GM13977 (cell line): ENCODE measurements around the gene NDUFA3.
A peak's percentile ranks its signal among the peaks of the same experiment; 100 is the strongest.

Experiments used
- DNase-seq: peaks from one replicate; pipeline ENCODE4 v3.0.0; 2012; ENCODE audit warnings: low spot score
- in situ Hi-C: fragments of 300-500 bp; cut with MboI; formaldehyde crosslinking; loops from one replicate; pipeline ENCODE4 v1.12.0; 2022; ENCODE audit warnings: low sequenced_read_pairs, low pct_unique_long_range_greater_than_20kb, mixed read lengths, inconsistent platforms; ENCODE audit not compliant: unreplicated experiment
- TF ChIP-seq, protein P1 (sequence below): IDR thresholded peaks from 2 replicates; pipeline ENCODE4 v1.5.1; 2012; ENCODE audit warnings: mild to moderate bottlenecking, control low read depth; ENCODE audit not compliant: insufficient read depth; ENCODE audit errors: extremely low read depth, missing control alignments

The NDUFA3 gene

DNA sequence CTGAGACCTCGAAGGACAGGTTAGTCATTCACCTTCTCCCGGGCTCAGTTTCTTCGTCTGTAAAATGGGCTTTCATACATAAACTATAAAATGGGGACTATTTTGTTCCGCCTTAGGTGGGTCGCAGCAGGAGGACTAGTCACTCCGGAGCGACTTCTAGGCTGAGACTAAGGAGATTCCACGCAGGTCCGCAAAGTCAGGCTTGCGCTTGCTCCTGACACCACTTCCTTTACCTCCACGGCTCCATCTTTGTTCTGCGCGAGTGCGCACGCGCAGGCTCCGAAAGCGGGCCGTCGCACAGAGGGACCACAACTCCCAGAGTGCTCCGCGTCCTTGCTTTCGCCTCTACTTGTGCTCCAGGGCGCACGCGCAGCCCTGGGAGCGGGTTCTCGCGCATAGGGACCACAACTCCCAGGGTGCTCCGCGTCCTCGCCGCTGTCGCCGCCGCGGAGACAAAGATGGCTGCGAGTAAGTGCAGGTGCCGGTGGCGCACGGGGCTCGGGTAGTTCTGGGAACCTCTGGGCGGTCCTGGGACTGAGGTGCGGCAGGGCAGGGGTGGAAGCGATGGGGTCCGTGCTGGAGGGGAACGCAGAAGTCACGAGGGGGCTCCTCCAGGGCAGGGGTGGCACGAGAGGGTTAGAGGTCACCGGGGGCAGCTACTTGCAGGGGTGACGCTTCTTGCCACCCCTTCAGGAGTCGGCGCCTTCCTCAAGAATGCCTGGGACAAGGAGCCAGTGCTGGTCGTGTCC, at the start of gene NDUFA3:
Gene NDUFA3 (plus strand): TSS at position 435 of the 749 bp plus-strand sequence. CDS start 24 bp downstream, at position 459.
- TF ChIP-seq, protein P1, sequence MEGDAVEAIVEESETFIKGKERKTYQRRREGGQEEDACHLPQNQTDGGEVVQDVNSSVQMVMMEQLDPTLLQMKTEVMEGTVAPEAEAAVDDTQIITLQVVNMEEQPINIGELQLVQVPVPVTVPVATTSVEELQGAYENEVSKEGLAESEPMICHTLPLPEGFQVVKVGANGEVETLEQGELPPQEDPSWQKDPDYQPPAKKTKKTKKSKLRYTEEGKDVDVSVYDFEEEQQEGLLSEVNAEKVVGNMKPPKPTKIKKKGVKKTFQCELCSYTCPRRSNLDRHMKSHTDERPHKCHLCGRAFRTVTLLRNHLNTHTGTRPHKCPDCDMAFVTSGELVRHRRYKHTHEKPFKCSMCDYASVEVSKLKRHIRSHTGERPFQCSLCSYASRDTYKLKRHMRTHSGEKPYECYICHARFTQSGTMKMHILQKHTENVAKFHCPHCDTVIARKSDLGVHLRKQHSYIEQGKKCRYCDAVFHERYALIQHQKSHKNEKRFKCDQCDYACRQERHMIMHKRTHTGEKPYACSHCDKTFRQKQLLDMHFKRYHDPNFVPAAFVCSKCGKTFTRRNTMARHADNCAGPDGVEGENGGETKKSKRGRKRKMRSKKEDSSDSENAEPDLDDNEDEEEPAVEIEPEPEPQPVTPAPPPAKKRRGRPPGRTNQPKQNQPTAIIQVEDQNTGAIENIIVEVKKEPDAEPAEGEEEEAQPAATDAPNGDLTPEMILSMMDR: no peak
- peak; percentile 100 for DNase-seq
- in situ Hi-C loops: no loop called here

DNA sequence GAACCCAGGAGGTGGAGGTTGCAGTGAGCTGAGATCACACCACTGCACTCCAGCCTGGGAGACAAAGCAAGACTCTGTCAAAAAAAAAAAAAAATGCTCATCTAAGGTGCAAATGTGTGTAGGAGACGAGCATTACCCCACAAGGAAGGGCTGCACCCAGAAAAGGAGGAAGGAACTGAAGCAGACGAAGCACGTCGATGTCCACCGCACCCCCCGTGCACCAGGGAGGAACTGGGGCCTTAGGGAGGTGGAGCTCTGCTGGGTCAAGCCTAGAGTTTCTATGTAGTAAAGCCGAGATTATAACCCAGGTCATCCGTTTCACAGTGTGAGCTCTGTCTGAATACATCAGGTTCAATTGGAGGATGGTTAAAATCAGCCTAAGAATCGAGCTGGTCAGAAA, 40.0 kb upstream of the NDUFA3 start:
- in situ Hi-C loops: no loop called here
- TF ChIP-seq, protein P1: no peak
- DNase-seq: peak; percentile 2

DNA sequence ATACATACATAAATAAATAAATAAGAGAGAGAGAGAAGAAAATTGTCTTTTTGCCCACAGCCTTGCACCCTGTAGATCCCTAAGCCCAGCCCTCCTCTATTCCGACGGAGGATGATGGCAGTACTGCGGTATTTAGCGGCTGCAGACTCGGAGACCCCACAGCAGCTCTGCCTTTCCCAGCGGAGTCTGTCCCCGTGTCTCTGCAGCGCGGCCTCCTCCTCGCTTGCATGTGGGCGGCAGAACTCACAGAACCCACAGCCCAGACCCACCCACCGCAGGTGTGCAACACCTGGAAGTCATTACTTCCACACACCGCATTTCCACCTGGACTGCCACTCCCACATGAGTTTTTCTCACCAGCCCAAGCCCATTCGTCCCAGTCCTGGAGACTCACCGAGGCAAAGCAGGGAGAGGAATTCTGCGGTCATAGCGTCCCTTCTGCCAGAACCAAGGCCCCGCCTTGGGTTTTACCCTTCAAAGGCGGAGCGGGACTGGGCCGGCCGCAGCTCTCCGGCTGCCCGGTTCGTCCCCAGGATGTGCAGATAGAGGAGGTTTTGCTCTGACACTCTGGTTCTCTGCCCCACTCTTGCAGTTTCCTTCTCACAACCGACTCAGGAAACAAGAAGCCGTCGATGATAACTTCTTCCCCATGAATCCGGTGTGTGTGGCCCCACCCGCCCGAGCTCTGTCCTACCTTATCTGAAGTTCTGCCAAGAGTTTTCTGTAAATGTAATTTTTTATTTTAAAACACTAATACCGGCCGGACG, 39.1 kb upstream of the NDUFA3 start, which contains the start of gene VSTM1:
Gene VSTM1 (minus strand): TSS at position 548 of the 767 bp plus-strand sequence. CDS start 120 bp downstream, at position 428.
- in situ Hi-C loops: no loop called here
- TF ChIP-seq, protein P1: no peak
- DNase-seq: peak; percentile 2

DNA sequence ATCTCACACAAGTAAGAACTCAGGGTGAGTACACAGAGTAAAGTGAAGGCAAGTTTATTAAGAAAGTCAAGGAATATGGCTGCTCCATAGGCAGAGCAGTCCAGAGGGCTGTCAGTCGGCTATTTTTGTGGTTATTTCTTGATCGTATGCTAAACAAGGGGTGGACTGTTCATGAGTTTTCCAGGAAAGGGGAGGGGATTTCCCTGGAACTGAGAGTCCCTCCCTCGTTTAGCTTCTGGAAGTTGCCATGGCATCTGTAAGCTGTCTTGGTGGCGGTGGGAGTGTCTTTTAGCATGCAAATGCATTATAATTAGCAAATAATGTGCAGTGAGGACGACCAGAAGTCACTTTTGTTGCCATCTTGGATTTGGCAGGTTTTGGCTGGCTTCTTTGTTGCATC, 33.2 kb upstream of the NDUFA3 start:
- in situ Hi-C loops: no loop called here
- DNase-seq: no peak
- TF ChIP-seq, protein P1: no peak

DNA sequence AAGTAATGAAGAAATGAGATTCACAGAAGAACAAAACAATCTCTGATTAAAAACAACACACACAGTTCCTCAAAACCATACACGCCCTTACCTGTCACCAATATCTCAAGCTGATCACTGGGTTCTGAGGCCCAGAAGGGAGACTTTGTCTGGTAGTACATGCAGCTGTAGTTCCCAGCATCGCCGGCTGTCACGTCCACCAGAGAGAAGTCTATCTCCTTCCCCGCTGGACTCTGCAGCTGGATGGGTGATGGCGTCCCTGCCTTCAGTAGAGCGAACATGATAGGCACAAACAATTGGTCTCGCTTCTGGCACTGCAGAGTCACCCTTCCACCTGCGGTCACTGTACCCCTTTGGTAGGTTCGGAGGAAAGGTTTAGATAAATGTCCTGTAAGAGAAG, 28.8 kb upstream of the NDUFA3 start:
- in situ Hi-C loops: no loop called here
- TF ChIP-seq, protein P1: no peak
- DNase-seq: peak; percentile 2

DNA sequence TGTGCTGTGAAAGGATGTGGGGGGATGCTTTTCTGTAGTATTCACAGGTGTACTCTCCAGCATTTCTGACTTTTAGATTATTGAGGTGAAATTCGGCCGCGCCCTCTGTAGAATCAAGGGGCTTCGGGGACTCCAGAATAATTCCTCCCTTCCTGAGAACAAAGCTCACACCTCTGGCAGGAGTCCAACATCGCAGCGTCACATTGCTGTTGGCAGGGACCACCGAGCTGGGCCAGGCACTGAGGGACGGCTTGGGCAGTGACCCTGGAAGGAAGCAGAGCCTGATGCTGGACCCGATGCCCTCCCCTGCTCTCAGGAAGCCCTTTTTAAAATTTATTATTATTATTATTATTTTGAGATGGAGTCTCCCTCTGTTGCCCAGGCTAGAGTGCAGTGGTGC, 27.8 kb upstream of the NDUFA3 start:
- TF ChIP-seq, protein P1: no peak
- peak; percentile 1 for DNase-seq
- in situ Hi-C loops: no loop called here
